ENCODE results near the gene PDLIM1. TPM values are rescaled to one million over a fixed set of nuclear protein-coding genes. Genes with fewer than 3 reads are reported as not detected.

Gene PDLIM1
- polyA plus RNA-seq, 2 donors = 79.9 to 117 TPM

DNA sequence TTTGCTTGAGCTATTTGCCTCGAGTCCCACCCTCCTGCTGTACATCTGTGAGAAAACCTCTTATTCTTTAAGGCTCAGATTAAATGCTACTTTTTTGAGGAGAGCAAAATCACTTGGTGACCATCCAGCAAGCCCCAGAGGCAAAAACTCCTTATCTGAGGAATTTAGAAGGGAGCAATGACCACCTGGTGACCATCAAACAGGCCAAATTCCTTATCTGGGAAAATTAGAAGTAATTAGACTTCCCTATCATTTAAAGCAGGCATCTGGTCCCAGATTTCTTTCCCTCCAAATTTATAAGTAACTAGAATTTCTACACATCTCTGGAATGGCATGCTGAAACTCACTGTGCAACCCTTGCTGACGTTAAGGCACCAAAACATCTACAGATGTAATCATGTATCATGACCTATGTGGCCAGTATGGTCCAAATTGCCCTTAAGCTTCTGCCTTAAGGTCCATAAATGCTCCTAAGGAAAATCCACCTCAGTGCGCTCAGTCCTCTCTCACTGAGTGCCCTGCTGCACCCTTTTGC lies 40.9 kb upstream of the PDLIM1 start:
- Histone ChIP-seq H3K36me3 (ENCODE audit: control insufficient read depth in 2 of 2, insufficient read depth in 2 of 2, low read length in 1 of 2) (peaks cover 0 to 7% of the 10 kb centered on the region in 2 donors), H3K27me3 (ENCODE audit: control insufficient read depth in 1 of 2, insufficient read depth in 2 of 2, low read length in 2 of 2) (no peaks in the 10 kb centered on the region), H3K9me3 (ENCODE audit: control insufficient read depth in 2 of 2, insufficient read depth in 1 of 2, low read depth in 1 of 2, low read length in 1 of 2) (no peaks in the 10 kb centered on the region), H3K4me3 (ENCODE audit: low read depth in 1 of 2, low read length in 2 of 2) (no peak overlapping the region), H3K4me1 (ENCODE audit: control insufficient read depth in 2 of 2, insufficient read depth in 2 of 2, low read length in 1 of 2) (peaks cover 0 to 10% of the 10 kb centered on the region in 2 donors), H3K27ac (ENCODE audit: low read depth in 2 of 2, low read length in 1 of 2) (no peak overlapping the region)
- WGBS, 2 donors = 88% methylated on average over 3 of the region's 3 CpGs

DNA sequence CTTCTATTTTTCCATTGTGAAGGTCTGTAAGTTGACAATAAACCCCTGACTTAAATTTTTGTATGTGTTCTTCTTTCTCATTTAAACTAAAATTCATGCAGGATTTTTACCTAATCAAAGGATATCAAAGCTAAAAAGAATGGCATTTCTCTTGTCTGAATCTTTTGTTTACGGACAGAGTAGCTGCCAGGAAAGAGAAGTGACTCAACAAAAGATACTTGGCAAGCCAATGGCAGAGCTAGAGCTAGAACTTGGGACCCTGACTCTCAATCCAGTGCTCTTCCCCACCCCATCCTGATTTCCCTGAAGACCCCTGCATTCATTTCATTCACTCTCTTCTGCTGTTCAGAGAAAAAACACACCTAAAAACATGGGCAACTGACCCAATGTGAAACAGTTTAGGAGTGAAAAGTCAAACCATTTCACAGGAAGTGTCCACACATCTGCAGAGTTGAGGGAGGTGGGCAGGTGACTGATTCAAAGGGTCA lies 40.2 kb upstream of the PDLIM1 start:
- H3K27ac ChIP-seq (ENCODE audit: low read depth in 2 of 2, low read length in 1 of 2) = no peak overlapping the region
- no peaks in the 10 kb centered on the region for H3K9me3 ChIP-seq (ENCODE audit: control insufficient read depth in 2 of 2, insufficient read depth in 1 of 2, low read depth in 1 of 2, low read length in 1 of 2)
- 68 to 81% methylated on average over 1 of the region's 1 CpG for WGBS, 2 donors
- no peak overlapping the region for H3K4me3 ChIP-seq (ENCODE audit: low read depth in 1 of 2, low read length in 2 of 2)
- peaks cover 0 to 6% of the 10 kb centered on the region in 2 donors for H3K4me1 ChIP-seq (ENCODE audit: control insufficient read depth in 2 of 2, insufficient read depth in 2 of 2, low read length in 1 of 2)
- peaks cover 0 to under 1% of the 10 kb centered on the region in 2 donors for H3K36me3 ChIP-seq (ENCODE audit: control insufficient read depth in 2 of 2, insufficient read depth in 2 of 2, low read length in 1 of 2)
- no peaks in the 10 kb centered on the region for H3K27me3 ChIP-seq (ENCODE audit: control insufficient read depth in 1 of 2, insufficient read depth in 2 of 2, low read length in 2 of 2)

DNA sequence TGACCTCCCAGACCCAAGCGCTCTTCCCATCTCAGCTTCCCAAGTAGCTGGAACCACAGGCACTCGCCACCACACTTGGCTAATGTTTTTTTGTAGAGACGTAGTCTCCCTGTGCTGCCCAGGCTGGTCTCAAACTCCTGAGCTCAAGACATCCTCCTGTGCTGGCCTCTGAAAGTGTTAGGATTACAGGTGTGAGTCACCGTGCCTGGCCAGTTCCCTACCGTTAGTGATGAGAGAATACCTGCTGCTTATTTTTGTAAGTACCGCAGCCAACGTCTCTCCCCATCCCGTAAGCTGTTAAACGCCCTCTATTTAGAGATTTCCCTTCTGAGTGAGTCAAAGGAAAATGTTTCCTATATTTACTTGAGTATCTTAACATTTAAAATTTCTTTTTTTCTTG lies 38.5 kb upstream of the PDLIM1 start:
- Histone ChIP-seq H3K36me3 (ENCODE audit: control insufficient read depth in 2 of 2, insufficient read depth in 2 of 2, low read length in 1 of 2) (no peaks in the 10 kb centered on the region), H3K4me1 (ENCODE audit: control insufficient read depth in 2 of 2, insufficient read depth in 2 of 2, low read length in 1 of 2) (peaks cover 0 to 2% of the 10 kb centered on the region in 2 donors), H3K27ac (ENCODE audit: low read depth in 2 of 2, low read length in 1 of 2) (no peak overlapping the region), H3K4me3 (ENCODE audit: low read depth in 1 of 2, low read length in 2 of 2) (no peak overlapping the region), H3K27me3 (ENCODE audit: control insufficient read depth in 1 of 2, insufficient read depth in 2 of 2, low read length in 2 of 2) (no peaks in the 10 kb centered on the region), H3K9me3 (ENCODE audit: control insufficient read depth in 2 of 2, insufficient read depth in 1 of 2, low read depth in 1 of 2, low read length in 1 of 2) (no peaks in the 10 kb centered on the region)
- WGBS, 2 donors = 67 to 70% methylated on average over 9 of the region's 9 CpGs

DNA sequence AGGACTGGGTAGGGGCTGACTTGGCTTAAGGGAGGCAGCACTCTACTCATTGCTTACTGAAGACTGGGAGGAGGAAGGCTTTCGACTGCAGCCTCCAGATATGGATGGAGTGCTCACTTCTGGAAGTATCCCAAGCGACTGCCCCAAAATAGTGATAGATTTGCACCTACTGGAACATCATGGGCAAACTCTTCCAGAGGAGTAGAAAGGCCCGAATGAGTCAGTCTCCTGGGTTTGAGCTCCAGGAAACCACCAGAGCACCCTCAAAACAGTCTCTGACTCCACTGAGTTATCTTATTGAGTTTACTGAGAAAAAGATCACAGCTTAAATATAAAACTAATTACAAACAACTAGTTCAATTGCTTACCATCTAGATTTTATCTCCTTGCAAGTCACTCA lies 37.2 kb upstream of the PDLIM1 start:
- no peaks in the 10 kb centered on the region for H3K27me3 ChIP-seq (ENCODE audit: control insufficient read depth in 1 of 2, insufficient read depth in 2 of 2, low read length in 2 of 2)
- peaks cover 0 to 2% of the 10 kb centered on the region in 2 donors for H3K4me1 ChIP-seq (ENCODE audit: control insufficient read depth in 2 of 2, insufficient read depth in 2 of 2, low read length in 1 of 2)
- no peaks in the 10 kb centered on the region for H3K9me3 ChIP-seq (ENCODE audit: control insufficient read depth in 2 of 2, insufficient read depth in 1 of 2, low read depth in 1 of 2, low read length in 1 of 2)
- no peaks in the 10 kb centered on the region for H3K36me3 ChIP-seq (ENCODE audit: control insufficient read depth in 2 of 2, insufficient read depth in 2 of 2, low read length in 1 of 2)
- H3K4me3 ChIP-seq (ENCODE audit: low read depth in 1 of 2, low read length in 2 of 2) = no peak overlapping the region
- WGBS, 2 donors = 74 to 78% methylated on average over 3 of the region's 3 CpGs
- H3K27ac ChIP-seq (ENCODE audit: low read depth in 2 of 2, low read length in 1 of 2) = no peak overlapping the region

DNA sequence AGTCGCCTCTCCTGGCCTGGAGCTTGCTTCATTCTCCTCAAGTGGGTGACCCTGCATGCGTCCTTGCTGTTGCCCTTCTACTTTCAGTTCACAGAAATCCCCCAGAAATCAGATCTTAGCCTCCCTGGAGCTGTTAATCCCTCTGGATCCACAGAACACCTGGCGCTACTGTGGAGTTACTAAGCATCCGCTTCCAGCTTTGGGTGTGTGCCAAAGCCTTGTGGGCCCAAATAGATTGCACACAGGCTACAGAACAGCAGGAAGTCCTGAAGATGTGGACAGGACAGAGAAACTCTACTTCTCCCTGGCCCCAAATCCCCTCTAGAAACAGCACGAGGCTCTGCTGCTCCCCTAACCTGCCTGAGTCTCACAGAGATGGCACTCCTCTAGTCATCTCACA lies 36.6 kb upstream of the PDLIM1 start:
- H3K4me3 ChIP-seq (ENCODE audit: low read depth in 1 of 2, low read length in 2 of 2) = no peak overlapping the region
- no peaks in the 10 kb centered on the region for H3K36me3 ChIP-seq (ENCODE audit: control insufficient read depth in 2 of 2, insufficient read depth in 2 of 2, low read length in 1 of 2)
- peaks cover 0 to 2% of the 10 kb centered on the region in 2 donors for H3K4me1 ChIP-seq (ENCODE audit: control insufficient read depth in 2 of 2, insufficient read depth in 2 of 2, low read length in 1 of 2)
- H3K27ac ChIP-seq (ENCODE audit: low read depth in 2 of 2, low read length in 1 of 2) = peak overlapping the region in 1 of 2 donors; percentile 45
- no peaks in the 10 kb centered on the region for H3K9me3 ChIP-seq (ENCODE audit: control insufficient read depth in 2 of 2, insufficient read depth in 1 of 2, low read depth in 1 of 2, low read length in 1 of 2)
- no peaks in the 10 kb centered on the region for H3K27me3 ChIP-seq (ENCODE audit: control insufficient read depth in 1 of 2, insufficient read depth in 2 of 2, low read length in 2 of 2)
- 29 to 38% methylated on average over 5 of the region's 5 CpGs for WGBS, 2 donors

DNA sequence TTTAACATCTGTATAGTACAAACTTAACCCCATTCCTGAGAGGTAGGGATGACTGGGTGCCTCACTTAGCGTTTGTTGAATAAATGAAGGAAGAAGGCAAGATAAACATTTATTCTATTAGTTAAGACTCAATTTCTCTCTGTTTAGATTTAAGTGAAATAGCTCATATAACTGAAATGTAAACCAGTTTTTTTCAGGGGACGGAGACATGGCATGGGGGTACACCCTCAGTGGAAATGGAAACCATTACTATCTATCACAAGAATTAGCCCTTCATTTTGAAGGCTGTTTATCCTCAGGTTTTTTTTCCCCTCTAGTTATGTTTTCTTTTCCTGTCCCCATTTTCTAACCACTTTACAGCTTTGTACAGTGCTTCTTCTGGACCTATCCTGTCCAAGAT lies 35.6 kb upstream of the PDLIM1 start:
- WGBS, 2 donors = 81 to 84% methylated on average over 2 of the region's 2 CpGs
- Histone ChIP-seq H3K36me3 (ENCODE audit: control insufficient read depth in 2 of 2, insufficient read depth in 2 of 2, low read length in 1 of 2) (no peaks in the 10 kb centered on the region), H3K9me3 (ENCODE audit: control insufficient read depth in 2 of 2, insufficient read depth in 1 of 2, low read depth in 1 of 2, low read length in 1 of 2) (no peaks in the 10 kb centered on the region), H3K27me3 (ENCODE audit: control insufficient read depth in 1 of 2, insufficient read depth in 2 of 2, low read length in 2 of 2) (no peaks in the 10 kb centered on the region), H3K4me1 (ENCODE audit: control insufficient read depth in 2 of 2, insufficient read depth in 2 of 2, low read length in 1 of 2) (peaks cover 0 to 2% of the 10 kb centered on the region in 2 donors), H3K27ac (ENCODE audit: low read depth in 2 of 2, low read length in 1 of 2) (no peak overlapping the region), H3K4me3 (ENCODE audit: low read depth in 1 of 2, low read length in 2 of 2) (no peak overlapping the region)

DNA sequence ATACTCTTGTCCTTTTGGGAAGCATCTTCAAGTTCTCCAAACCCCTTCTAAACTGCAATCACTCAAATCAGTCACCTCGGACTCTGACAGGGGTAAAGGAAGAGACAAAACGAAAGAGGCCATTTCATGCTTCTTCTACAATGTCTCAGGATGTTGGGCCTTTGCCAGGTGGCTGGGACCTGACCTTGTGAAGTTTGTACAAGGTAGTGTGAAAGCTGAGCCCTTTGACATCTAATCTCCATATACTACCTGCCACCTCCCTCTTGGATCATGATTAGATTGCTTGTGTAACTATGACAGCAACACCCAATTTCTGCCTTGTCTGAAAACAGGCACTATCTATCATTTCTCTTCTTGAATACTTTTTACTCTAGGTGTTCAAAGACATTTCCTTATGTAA lies 35.1 kb upstream of the PDLIM1 start:
- H3K4me3 ChIP-seq (ENCODE audit: low read depth in 1 of 2, low read length in 2 of 2) = no peak overlapping the region
- no peak overlapping the region for H3K27ac ChIP-seq (ENCODE audit: low read depth in 2 of 2, low read length in 1 of 2)
- H3K9me3 ChIP-seq (ENCODE audit: control insufficient read depth in 2 of 2, insufficient read depth in 1 of 2, low read depth in 1 of 2, low read length in 1 of 2) = no peaks in the 10 kb centered on the region
- no peaks in the 10 kb centered on the region for H3K36me3 ChIP-seq (ENCODE audit: control insufficient read depth in 2 of 2, insufficient read depth in 2 of 2, low read length in 1 of 2)
- no peaks in the 10 kb centered on the region for H3K27me3 ChIP-seq (ENCODE audit: control insufficient read depth in 1 of 2, insufficient read depth in 2 of 2, low read length in 2 of 2)
- 72 to 73% methylated on average over 2 of the region's 2 CpGs for WGBS, 2 donors
- peaks cover 0 to 2% of the 10 kb centered on the region in 2 donors for H3K4me1 ChIP-seq (ENCODE audit: control insufficient read depth in 2 of 2, insufficient read depth in 2 of 2, low read length in 1 of 2)

DNA sequence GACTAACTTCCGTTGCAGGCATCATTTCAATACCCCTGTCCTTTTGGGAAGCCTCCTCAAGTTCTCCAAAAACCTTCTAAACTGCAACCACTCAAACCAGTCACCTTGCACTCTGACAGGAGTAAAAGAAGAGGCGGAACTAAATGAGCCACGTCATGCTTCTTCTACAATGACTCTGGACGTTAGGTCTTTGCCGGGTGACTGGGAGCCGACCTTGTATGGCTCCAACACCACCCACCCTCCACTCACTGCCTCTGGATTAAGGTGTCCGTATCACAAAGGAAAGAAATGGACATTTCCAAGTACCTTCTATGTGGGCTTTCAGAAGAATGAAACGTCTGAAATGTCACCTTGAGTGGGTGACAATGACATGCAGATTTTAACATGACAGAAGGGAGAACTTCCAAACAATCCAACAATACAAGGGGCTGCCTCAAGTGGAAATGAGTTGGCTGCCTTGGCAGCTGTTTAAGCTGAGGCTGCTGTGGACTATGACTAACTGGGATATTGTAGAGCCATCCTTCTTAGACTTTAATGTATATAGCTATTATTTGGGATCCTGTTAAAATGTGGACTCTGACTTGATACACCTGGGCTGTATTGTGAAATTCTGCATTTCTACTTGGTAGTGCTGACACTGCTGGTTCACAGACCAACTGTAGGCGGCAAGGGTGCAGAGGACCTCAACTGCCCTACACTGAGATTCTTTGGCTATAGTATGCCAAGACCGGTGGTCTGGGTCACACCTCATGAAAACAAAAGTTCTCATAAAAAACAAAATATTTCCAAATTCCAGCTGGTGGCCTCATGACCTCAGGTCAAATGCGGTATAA lies 33.8 kb upstream of the PDLIM1 start:
- Histone ChIP-seq H3K27me3 (ENCODE audit: control insufficient read depth in 1 of 2, insufficient read depth in 2 of 2, low read length in 2 of 2) (no peaks in the 10 kb centered on the region), H3K27ac (ENCODE audit: low read depth in 2 of 2, low read length in 1 of 2) (no peak overlapping the region), H3K4me1 (ENCODE audit: control insufficient read depth in 2 of 2, insufficient read depth in 2 of 2, low read length in 1 of 2) (peaks cover 0 to 2% of the 10 kb centered on the region in 2 donors), H3K36me3 (ENCODE audit: control insufficient read depth in 2 of 2, insufficient read depth in 2 of 2, low read length in 1 of 2) (no peaks in the 10 kb centered on the region), H3K9me3 (ENCODE audit: control insufficient read depth in 2 of 2, insufficient read depth in 1 of 2, low read depth in 1 of 2, low read length in 1 of 2) (no peaks in the 10 kb centered on the region), H3K4me3 (ENCODE audit: low read depth in 1 of 2, low read length in 2 of 2) (no peak overlapping the region)
- 84 to 86% methylated on average over 11 of the region's 11 CpGs for WGBS, 2 donors

DNA sequence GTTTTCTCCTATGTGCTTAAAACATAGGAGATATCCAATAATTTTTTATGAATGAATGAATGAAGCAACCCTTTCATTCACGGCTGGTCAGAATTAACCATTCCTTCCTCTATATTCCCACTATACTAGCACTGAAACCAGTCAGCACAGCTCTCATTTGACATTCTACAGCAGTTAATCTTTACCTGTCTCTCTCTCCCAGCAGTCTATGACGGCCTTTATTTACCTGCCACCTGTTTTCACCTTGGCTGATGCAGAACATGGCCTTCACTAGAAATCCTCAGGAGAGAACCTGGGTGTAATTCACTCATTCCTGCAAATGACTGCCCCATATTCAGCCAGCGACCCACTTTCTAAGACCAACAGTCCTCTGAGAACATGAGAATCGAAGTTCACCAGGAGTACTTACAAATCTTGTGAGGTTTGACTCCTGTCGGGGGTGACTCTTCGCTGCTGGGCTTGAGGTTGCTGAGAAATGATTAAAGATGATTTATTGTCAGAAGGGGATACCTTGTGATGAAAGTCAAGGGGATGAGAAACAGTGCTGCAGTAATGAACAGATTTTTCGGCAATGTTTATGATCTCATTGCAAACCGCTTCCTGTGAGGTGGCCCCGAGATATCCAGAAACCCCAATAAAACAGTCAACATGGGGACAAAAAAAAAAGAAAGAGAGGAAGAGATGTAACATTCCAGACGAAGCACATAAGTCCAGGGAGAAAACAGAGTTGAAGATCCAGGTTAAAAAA lies 30.9 kb upstream of the PDLIM1 start:
- no peaks in the 10 kb centered on the region for H3K4me1 ChIP-seq (ENCODE audit: control insufficient read depth in 2 of 2, insufficient read depth in 2 of 2, low read length in 1 of 2)
- no peaks in the 10 kb centered on the region for H3K9me3 ChIP-seq (ENCODE audit: control insufficient read depth in 2 of 2, insufficient read depth in 1 of 2, low read depth in 1 of 2, low read length in 1 of 2)
- H3K4me3 ChIP-seq (ENCODE audit: low read depth in 1 of 2, low read length in 2 of 2) = no peak overlapping the region
- H3K27me3 ChIP-seq (ENCODE audit: control insufficient read depth in 1 of 2, insufficient read depth in 2 of 2, low read length in 2 of 2) = no peaks in the 10 kb centered on the region
- no peak overlapping the region for H3K27ac ChIP-seq (ENCODE audit: low read depth in 2 of 2, low read length in 1 of 2)
- no peaks in the 10 kb centered on the region for H3K36me3 ChIP-seq (ENCODE audit: control insufficient read depth in 2 of 2, insufficient read depth in 2 of 2, low read length in 1 of 2)
- WGBS, 2 donors = 83 to 92% methylated on average over 10 of the region's 10 CpGs
